Right lung (tissue), 5 donors: ENCODE measurements around the gene ATP10A. TPM values are rescaled to one million over a fixed set of nuclear protein-coding genes. Genes with fewer than 3 reads are reported as not detected.

Experiments used
- DNase-seq, 2 donors: peaks; one replicate each; pipeline ENCODE4 v3.0.0-alpha.2; 2013
- polyA plus RNA-seq, 5 donors: library from polyadenylated mRNA; unstranded; fragments of 120-200 nt; gene quantifications; one replicate each; pipeline versions ENCODE4 v1.2.1 to v1.2.3, GENCODE V29; 2013; ENCODE audit warnings: inconsistent platforms in 1 of 5, low replicate concordance in 1 of 5; ENCODE audit not compliant: insufficient read length in 5 of 5, insufficient read depth in 1 of 5

ATP10A gene
- polyA plus RNA-seq, 5 donors, result 0.43 to 0.96 (median 0.82) TPM

- no peak for DNase-seq
Measured at GRCh38 chr15:25679964-25680685, 183.0 kb downstream of the ATP10A start.

- no peak for DNase-seq
Measured at GRCh38 chr15:25679492-25679891, 183.6 kb downstream of the ATP10A start.

GRCh38 chr15:25678500-25678855 lies 184.6 kb downstream of the ATP10A start:
- DNase-seq, result no peak

GRCh38 chr15:25677719-25678499 lies 185.2 kb downstream of the ATP10A start:
- no peak for DNase-seq

GRCh38 chr15:25676070-25676469 lies 187.1 kb downstream of the ATP10A start:
- DNase-seq, result no peak

- DNase-seq, result no peak
Measured at GRCh38 chr15:25675396-25675795, 187.7 kb downstream of the ATP10A start.

- DNase-seq, result no peak
Measured at GRCh38 chr15:25674913-25675312, 188.2 kb downstream of the ATP10A start.

GRCh38 chr15:25673972-25674371 lies 189.2 kb downstream of the ATP10A start:
- DNase-seq, result no peak

GRCh38 chr15:25673351-25673750 lies 189.8 kb downstream of the ATP10A start:
- DNase-seq, result no peak

- no peak for DNase-seq
Measured at GRCh38 chr15:25671132-25671531, 192.0 kb downstream of the ATP10A start.

- no peak for DNase-seq
Measured at GRCh38 chr15:25670621-25671020, 192.5 kb downstream of the ATP10A start.

GRCh38 chr15:25670025-25670554 lies 193.0 kb downstream of the ATP10A start:
- DNase-seq, result peak; percentile 16 to 35

GRCh38 chr15:25668901-25669300 lies 194.2 kb downstream of the ATP10A start:
- DNase-seq, result no peak

GRCh38 chr15:25668236-25668795 lies 194.8 kb downstream of the ATP10A start:
- no peak for DNase-seq

GRCh38 chr15:25667829-25668228 lies 195.3 kb downstream of the ATP10A start:
- no peak for DNase-seq

GRCh38 chr15:25665913-25666312 lies 197.2 kb downstream of the ATP10A start:
- no peak for DNase-seq

GRCh38 chr15:25664761-25665160 lies 198.4 kb downstream of the ATP10A start:
- DNase-seq, result no peak

- no peak for DNase-seq
Measured at GRCh38 chr15:25663515-25663914, 199.6 kb downstream of the ATP10A start.

GRCh38 chr15:25661898-25662297 lies 201.2 kb downstream of the ATP10A start:
- no peak for DNase-seq

GRCh38 chr15:25659251-25659650 lies 203.9 kb downstream of the ATP10A start:
- DNase-seq, result no peak

- DNase-seq, result no peak
Measured at GRCh38 chr15:25658560-25658959, 204.6 kb downstream of the ATP10A start.

- DNase-seq, result no peak
Measured at GRCh38 chr15:25655207-25655948, 207.7 kb downstream of the ATP10A start.
